Endothelial cell (in vitro differentiated cells): ENCODE data around the gene SSC5D. TPM values are rescaled to one million over a fixed set of nuclear protein-coding genes. Genes with fewer than 3 reads are reported as not detected.

Source experiments
- DNase-seq: peaks from one replicate; pipeline ENCODE4 v3.0.0; 2021; ENCODE audit warnings: low spot score
- H3K27ac Mint-ChIP-seq: one replicate; pipeline ENCODE4 v1.8.0; 2021; ENCODE audit warnings: mixed read lengths, inconsistent platforms; ENCODE audit not compliant: unreplicated experiment
- H3K27me3 Mint-ChIP-seq: one replicate; pipeline ENCODE4 v1.8.0; 2021; ENCODE audit warnings: mild to moderate bottlenecking, moderate library complexity, mixed read lengths, inconsistent platforms; ENCODE audit not compliant: unreplicated experiment
- H3K36me3 Mint-ChIP-seq: one replicate; pipeline ENCODE4 v1.8.0; 2021; ENCODE audit warnings: mild to moderate bottlenecking, low read depth, mixed read lengths, inconsistent platforms; ENCODE audit not compliant: unreplicated experiment
- H3K4me1 Mint-ChIP-seq: one replicate; pipeline ENCODE4 v1.8.0; 2021; ENCODE audit warnings: mild to moderate bottlenecking, mixed read lengths, inconsistent platforms; ENCODE audit not compliant: unreplicated experiment
- H3K4me3 Mint-ChIP-seq: one replicate; pipeline ENCODE4 v1.8.0; 2021; ENCODE audit warnings: mild to moderate bottlenecking, mixed read lengths, inconsistent platforms; ENCODE audit not compliant: unreplicated experiment
- H3K9me3 Mint-ChIP-seq: one replicate; pipeline ENCODE4 v1.8.0; 2021; ENCODE audit warnings: mixed read lengths, inconsistent platforms; ENCODE audit not compliant: unreplicated experiment
- total RNA-seq: library from RNA; stranded (reverse); fragmentation: NEBNext Ultra II Directional; extraction: Animal tissue kit (Norgen Biotek cat#: 25700); gene quantifications from one replicate; pipeline ENCODE4 v1.2.1, GENCODE V29; 2021; ENCODE audit not compliant: unreplicated experiment
- TF ChIP-seq, protein P1 (sequence below): fragments of 200-600 bp; sonication (generic); IDR thresholded peaks from one replicate; pipeline ENCODE4 v1.5.0; 2021; ENCODE audit warnings: antibody characterized with exemption; ENCODE audit not compliant: unreplicated experiment

Gene SSC5D
- total RNA-seq, 1 donor from 2014 or later = 0.95 TPM

DNA sequence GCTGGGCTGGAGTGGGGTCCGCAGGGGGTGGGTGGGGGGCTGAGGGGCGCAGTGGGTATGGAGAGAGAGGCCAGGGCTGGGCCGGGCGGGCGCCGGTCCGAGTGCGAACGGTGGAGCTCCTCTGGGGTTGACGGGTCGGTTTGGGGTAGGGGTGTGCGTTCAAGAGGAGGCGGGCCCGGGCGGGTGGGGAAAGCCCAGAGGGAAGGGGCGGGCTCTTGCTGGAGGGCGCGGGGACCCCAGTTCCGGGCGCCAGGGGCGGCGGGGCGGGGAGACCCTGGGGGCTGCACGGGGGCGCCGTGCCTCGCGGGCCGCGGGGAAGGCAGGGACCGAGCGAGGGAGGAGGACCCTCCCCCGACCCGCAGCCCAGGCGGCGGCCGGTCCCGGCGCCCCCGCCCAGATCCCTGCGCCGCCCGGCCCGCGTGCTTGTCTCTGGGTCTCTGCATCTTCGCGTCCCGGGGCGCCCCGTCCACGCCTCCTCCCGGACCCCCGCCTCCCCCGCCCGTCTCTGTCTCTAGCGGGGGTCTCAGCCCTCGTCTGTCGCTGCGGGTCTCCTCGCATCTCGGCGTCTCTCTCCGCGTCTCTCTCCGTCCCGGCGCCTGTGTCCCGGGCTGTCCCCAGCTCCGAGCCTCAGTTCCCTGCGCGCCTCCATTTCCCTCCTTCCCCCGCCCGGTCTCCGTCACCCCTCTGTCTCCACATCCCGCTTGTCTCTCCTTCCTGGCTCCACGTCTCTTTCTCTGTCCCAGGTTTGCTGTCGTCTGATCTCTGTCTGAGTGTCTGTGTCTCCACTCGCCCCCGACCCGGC is 36.9 kb upstream of the SSC5D start:
- DNase-seq = no peak
- Mint-ChIP-seq H3K27me3 (peaks cover 23% of the 10 kb centered on the region), H3K4me3 (no peak overlapping the region), H3K9me3 (no peaks in the 10 kb centered on the region), H3K36me3 (peaks cover 8% of the 10 kb centered on the region), H3K27ac (no peak overlapping the region), H3K4me1 (peaks cover 5% of the 10 kb centered on the region)
- TF ChIP-seq, protein P1, sequence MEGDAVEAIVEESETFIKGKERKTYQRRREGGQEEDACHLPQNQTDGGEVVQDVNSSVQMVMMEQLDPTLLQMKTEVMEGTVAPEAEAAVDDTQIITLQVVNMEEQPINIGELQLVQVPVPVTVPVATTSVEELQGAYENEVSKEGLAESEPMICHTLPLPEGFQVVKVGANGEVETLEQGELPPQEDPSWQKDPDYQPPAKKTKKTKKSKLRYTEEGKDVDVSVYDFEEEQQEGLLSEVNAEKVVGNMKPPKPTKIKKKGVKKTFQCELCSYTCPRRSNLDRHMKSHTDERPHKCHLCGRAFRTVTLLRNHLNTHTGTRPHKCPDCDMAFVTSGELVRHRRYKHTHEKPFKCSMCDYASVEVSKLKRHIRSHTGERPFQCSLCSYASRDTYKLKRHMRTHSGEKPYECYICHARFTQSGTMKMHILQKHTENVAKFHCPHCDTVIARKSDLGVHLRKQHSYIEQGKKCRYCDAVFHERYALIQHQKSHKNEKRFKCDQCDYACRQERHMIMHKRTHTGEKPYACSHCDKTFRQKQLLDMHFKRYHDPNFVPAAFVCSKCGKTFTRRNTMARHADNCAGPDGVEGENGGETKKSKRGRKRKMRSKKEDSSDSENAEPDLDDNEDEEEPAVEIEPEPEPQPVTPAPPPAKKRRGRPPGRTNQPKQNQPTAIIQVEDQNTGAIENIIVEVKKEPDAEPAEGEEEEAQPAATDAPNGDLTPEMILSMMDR = no peak

DNA sequence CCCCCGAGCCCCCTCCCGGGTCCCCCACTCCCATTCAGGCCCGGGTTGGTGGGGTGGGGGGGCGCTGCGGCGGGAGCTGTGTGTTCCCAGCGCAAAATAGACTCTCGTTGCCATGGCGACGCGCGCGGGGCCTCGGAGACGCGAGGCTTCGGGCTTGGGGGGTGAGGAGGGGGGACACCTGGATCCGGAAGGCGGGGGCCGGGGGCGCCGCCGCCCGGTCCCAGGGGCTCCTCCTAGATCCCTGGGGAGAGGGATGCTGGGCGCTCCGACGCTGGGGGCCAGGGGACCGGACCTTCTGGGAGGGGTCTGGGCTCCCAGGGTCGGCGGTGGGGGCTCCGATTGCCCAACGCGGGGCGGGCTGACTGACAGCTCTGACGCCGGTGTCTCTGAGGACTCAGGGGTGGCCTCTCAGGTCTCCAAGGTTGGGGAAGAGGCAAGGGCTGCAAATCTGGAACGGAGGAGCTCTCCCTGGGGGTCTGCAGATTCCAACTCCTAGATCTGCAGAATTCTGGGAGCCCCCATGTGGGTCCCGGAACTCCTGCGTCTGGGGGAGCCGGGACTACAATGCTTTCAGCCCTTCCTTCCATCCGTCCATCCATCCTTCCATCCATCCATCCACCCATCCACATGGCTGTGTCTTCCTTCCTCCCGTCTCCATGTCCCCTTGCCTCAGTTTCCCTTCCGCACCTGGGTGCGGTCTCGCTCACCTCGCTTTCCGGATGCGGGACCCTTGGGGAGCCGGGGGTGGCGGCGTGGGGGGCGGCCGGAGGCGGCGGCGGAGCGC is 36.1 kb upstream of the SSC5D start:
- H3K9me3 Mint-ChIP-seq = no peaks in the 10 kb centered on the region
- H3K36me3 Mint-ChIP-seq = peaks cover 8% of the 10 kb centered on the region
- no peak for DNase-seq
- TF ChIP-seq, protein P1 = no peak
- H3K4me3 Mint-ChIP-seq = no peak overlapping the region
- peaks cover 5% of the 10 kb centered on the region for H3K4me1 Mint-ChIP-seq
- H3K27ac Mint-ChIP-seq = no peak overlapping the region
- peaks cover 25% of the 10 kb centered on the region for H3K27me3 Mint-ChIP-seq

DNA sequence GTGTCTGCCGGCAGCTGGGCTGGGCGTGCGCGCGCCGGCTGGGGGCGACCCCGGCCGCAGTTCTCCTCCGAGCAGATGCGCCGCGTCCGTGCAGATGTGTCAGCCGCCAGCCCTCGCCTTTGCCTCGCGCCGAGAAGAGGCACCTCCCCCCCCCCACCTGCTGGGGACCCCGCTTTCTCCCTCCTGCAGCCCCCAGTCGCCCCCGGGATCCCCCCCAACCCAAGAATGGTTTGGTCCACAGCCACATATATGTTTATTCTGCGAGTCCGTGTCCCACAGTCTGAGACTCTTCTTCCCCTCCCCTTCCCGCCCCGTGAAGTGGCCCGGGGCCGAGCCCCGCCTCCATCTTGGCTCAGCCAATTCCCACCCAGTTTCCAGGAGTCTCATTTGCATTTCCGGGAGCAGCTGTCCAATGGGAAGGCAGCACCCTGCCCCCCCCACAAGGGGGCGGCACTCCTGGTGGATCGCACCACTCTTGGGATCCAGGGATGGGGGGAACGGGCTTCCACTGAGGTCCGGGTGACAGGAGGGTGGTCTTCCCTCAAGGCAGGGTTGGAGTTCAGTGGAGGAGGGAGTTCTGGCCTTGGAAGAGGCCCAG is 35.4 kb upstream of the SSC5D start:
- TF ChIP-seq, protein P1 = peak; percentile 21
- Mint-ChIP-seq H3K4me1 (peaks cover 5% of the 10 kb centered on the region), H3K4me3 (peak overlapping the region; percentile 81), H3K36me3 (peaks cover 8% of the 10 kb centered on the region), H3K27ac (no peak overlapping the region), H3K9me3 (no peaks in the 10 kb centered on the region), H3K27me3 (peaks cover 25% of the 10 kb centered on the region)
- peak; percentile 54 for DNase-seq

DNA sequence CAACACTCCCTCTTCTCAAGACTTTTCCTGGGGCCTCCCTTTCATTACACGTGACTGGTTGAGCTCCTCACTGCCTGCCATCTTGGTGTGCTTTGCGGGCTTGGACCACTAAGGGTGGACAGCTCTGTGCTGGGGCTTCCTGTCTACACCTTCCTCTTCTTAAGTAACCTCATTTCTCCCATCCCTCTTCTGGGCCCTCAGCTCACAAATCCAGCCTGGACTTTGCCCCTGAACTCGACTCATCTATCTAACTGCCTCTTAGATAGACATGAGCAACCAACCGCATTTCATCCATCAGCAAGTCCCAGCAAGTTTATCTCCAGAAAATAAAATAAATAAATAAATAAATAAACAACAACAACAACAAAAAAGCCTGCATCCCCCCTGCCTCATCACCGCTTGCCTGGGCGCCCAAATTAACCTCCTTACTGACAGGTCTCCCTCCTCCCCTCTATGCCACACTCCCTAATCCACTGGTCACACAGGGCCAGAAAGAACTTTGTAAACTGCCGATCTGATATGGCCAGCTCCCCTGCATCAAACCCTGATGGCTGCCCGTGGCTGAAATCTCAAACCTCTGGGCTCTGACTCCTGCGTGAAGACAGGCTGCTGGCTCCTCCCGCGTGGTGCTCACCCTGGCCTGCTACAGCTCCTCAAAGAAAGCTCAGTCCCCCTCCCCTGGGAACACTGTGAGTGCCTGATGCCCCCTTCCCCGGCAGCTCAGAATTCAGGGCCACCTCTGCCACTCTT is 34.5 kb upstream of the SSC5D start:
- TF ChIP-seq, protein P1 = no peak
- H3K27ac Mint-ChIP-seq = peak overlapping the region; percentile 16
- peaks cover 8% of the 10 kb centered on the region for H3K36me3 Mint-ChIP-seq
- H3K4me3 Mint-ChIP-seq = peak overlapping the region; percentile 81
- DNase-seq = no peak
- peaks cover 5% of the 10 kb centered on the region for H3K4me1 Mint-ChIP-seq
- H3K9me3 Mint-ChIP-seq = no peaks in the 10 kb centered on the region
- peaks cover 25% of the 10 kb centered on the region for H3K27me3 Mint-ChIP-seq
